T-cell (primary cell): ENCODE data around the gene DCC. TPM values are rescaled to one million over a fixed set of nuclear protein-coding genes. Genes with fewer than 3 reads are reported as not detected.

Experiments used
- ATAC-seq, 4 experiments: fragments of 200-7000 bp in 3 of 4; fragments of 150-1000 bp in 1 of 4; cut with Tn5 transposase; replicated peaks in 1 of 4; 1 replicate in 3 of 4; 2 replicates in 1 of 4; pipeline ENCODE4 v1.10.0; 2021; ENCODE audit warnings: moderate library complexity in 3 of 4, mild to moderate bottlenecking in 2 of 4, moderate number of reproducible peaks in 1 of 4
- CTCF ChIA-PET, 2 donors: fragments of 300-600 bp; sonication (Branson Sonifier 250); formaldehyde crosslinking; loops; one replicate each; lab custom pipeline; 2022; ENCODE audit warnings: antibody characterized with exemption in 2 of 2; lab: Charles Lee
- POLR2A ChIA-PET, 2 donors: fragments of 300-600 bp; sonication (Branson Sonifier 250); formaldehyde crosslinking; loops; one replicate each; lab custom pipeline; 2022; ENCODE audit warnings: antibody characterized with exemption in 2 of 2; lab: Charles Lee
- DNase-seq, 35 experiments: peaks; one replicate each; pipeline versions ENCODE4 v3.0.0 to v3.0.0-alpha.2; 2013 to 2023
- H3K27ac ChIP-seq: one replicate; pipeline ENCODE4 v1.5.1; 2013; ENCODE audit warnings: low read length
- H3K27me3 ChIP-seq, 2 experiments: replicated peaks in 1 of 2; 1 replicate in 1 of 2; 2 replicates in 1 of 2; pipeline versions ENCODE4 v1.6.1 to v1.7.0; 2013; ENCODE audit warnings: low read length in 1 of 2, mixed read lengths in 1 of 2; ENCODE audit not compliant: control insufficient read depth in 2 of 2, insufficient read depth in 2 of 2; ENCODE audit errors: extremely low read depth in 1 of 2
- H3K36me3 ChIP-seq, 2 donors: 1 replicate in 1 of 2; 2 replicates in 1 of 2; pipeline versions ENCODE4 v1.6.1 to v1.7.0; 2013; ENCODE audit warnings: low read length in 1 of 2; ENCODE audit not compliant: control insufficient read depth in 2 of 2, insufficient read depth in 1 of 2; ENCODE audit errors: extremely low read depth in 1 of 2
- H3K4me1 ChIP-seq, 2 experiments: 1 replicate in 1 of 2; 2 replicates in 1 of 2; pipeline versions ENCODE4 v1.6.1 to v1.7.0; 2013; ENCODE audit warnings: low read length in 2 of 2, mixed read lengths in 1 of 2; ENCODE audit not compliant: insufficient read depth in 2 of 2, control insufficient read depth in 1 of 2; ENCODE audit errors: extremely low read depth in 1 of 2
- H3K4me3 ChIP-seq, 2 donors: 1 replicate in 1 of 2; 2 replicates in 1 of 2; pipeline versions ENCODE4 v1.5.1 to v1.7.0; 2013; ENCODE audit warnings: mild to moderate bottlenecking in 2 of 2, low read length in 1 of 2, moderate library complexity in 1 of 2; ENCODE audit not compliant: control insufficient read depth in 1 of 2; ENCODE audit errors: extremely low read depth in 1 of 2
- H3K9me3 ChIP-seq: 2 replicates; pipeline ENCODE4 v1.7.0; 2013
- H3K27ac Mint-ChIP-seq, 2 donors: one replicate each; pipeline ENCODE4 v1.8.0; 2020 to 2021; ENCODE audit warnings: mild to moderate bottlenecking in 2 of 2, mixed read lengths in 2 of 2
- H3K27me3 Mint-ChIP-seq, 2 donors: one replicate each; pipeline ENCODE4 v1.8.0; 2021 to 2022; ENCODE audit warnings: mixed read lengths in 2 of 2
- H3K36me3 Mint-ChIP-seq: one replicate; pipeline ENCODE4 v1.8.0; 2021; ENCODE audit warnings: mixed read lengths
- H3K4me1 Mint-ChIP-seq, 3 donors: one replicate each; pipeline ENCODE4 v1.8.0; 2020 to 2022; ENCODE audit warnings: mixed read lengths in 3 of 3, mild to moderate bottlenecking in 1 of 3
- H3K4me3 Mint-ChIP-seq, 3 donors: one replicate each; pipeline ENCODE4 v1.8.0; 2020 to 2022; ENCODE audit warnings: mild to moderate bottlenecking in 3 of 3, mixed read lengths in 3 of 3, moderate library complexity in 3 of 3
- H3K9me3 Mint-ChIP-seq, 3 donors: one replicate each; pipeline ENCODE4 v1.8.0; 2020 to 2022; ENCODE audit warnings: mixed read lengths in 3 of 3
- WGBS: methylation state at CpG from one replicate; pipeline ENCODE4 v1.1.5; 2013; ENCODE audit warnings: missing lambda C conversion rate; ENCODE audit not compliant: insufficient coverage; 5-methylcytosine and 5-hydroxymethylcytosine counted together
- total RNA-seq, 35 experiments: library from RNA in 6 of 35; stranded (reverse) in 6 of 35; fragments of 120-200 nt in 1 of 35; gene quantifications; one replicate each; pipeline versions ENCODE4 v1.2.1 to v1.2.4 and lab custom pipeline; 2013 to 2026

DCC gene
- total RNA-seq, 5 donors from 2014 or later (not counting 1 experiment from before 2014, with no cell fraction given): not detected

GRCh38 chr18:52343731-52344340 is 3.8 kb downstream of the DCC start:
- H3K27ac Mint-ChIP-seq: no peak overlapping the region
- POLR2A ChIA-PET: no interaction called here

GRCh38 chr18:52344881-52345280 is 4.9 kb downstream of the DCC start:
- no peak overlapping the region for H3K4me3 Mint-ChIP-seq
- Histone ChIP-seq H3K4me3 (no peak overlapping the region), H3K4me1 (no peaks in the 10 kb centered on the region), H3K9me3 (no peaks in the 10 kb centered on the region), H3K27ac (no peak overlapping the region), H3K36me3 (no peaks in the 10 kb centered on the region), H3K27me3 (peaks cover 3 to 23% of the 10 kb centered on the region in 2 experiments)
- DNase-seq: no peak
- peaks cover 0 to 6% (median 0%) of the 10 kb centered on the region in 3 donors for H3K4me1 Mint-ChIP-seq
- peaks cover 0 to 3% (median 2%) of the 10 kb centered on the region in 3 donors for H3K9me3 Mint-ChIP-seq
- H3K27me3 Mint-ChIP-seq: peaks cover 21 to 23% of the 10 kb centered on the region in 2 donors
- POLR2A ChIA-PET: no interaction called here
- no peak overlapping the region for H3K27ac Mint-ChIP-seq
- CTCF ChIA-PET: no interaction called here
- H3K36me3 Mint-ChIP-seq: no peaks in the 10 kb centered on the region
- ATAC-seq: no peak

More at GRCh38 chr18:52343731-52344340, 3.8 kb downstream of the DCC start:
- peaks cover 30 to 31% of the 10 kb centered on the region in 2 donors for H3K27me3 Mint-ChIP-seq
- ATAC-seq: no peak
- CTCF ChIA-PET: no interaction called here
- H3K4me1 ChIP-seq: no peaks in the 10 kb centered on the region
- no peak overlapping the region for H3K4me3 ChIP-seq
- no peak overlapping the region for H3K4me3 Mint-ChIP-seq
- no peaks in the 10 kb centered on the region for H3K36me3 ChIP-seq
- DNase-seq: no peak
- peaks cover 0 to 7% (median 3%) of the 10 kb centered on the region in 3 donors for H3K9me3 Mint-ChIP-seq
- peaks cover 0 to 6% (median 0%) of the 10 kb centered on the region in 3 donors for H3K4me1 Mint-ChIP-seq
- H3K9me3 ChIP-seq: no peaks in the 10 kb centered on the region
- WGBS: no CpG with 5 or more reads among the region's 6 CpGs
- H3K36me3 Mint-ChIP-seq: no peaks in the 10 kb centered on the region
- H3K27me3 ChIP-seq: peaks cover 6 to 26% of the 10 kb centered on the region in 2 experiments
- no peak overlapping the region for H3K27ac ChIP-seq

GRCh38 chr18:52345428-52345827 is 5.4 kb downstream of the DCC start:
- H3K9me3 ChIP-seq: no peaks in the 10 kb centered on the region
- Mint-ChIP-seq H3K4me1 (peaks cover 0 to 6% (median 0%) of the 10 kb centered on the region in 3 donors), H3K36me3 (no peaks in the 10 kb centered on the region), H3K9me3 (peaks cover 0 to 3% (median 2%) of the 10 kb centered on the region in 3 donors), H3K27me3 (peaks cover 16 to 18% of the 10 kb centered on the region in 2 donors), H3K27ac (no peak overlapping the region), H3K4me3 (no peak overlapping the region)
- no peaks in the 10 kb centered on the region for H3K36me3 ChIP-seq
- H3K27me3 ChIP-seq: peaks cover 0 to 18% of the 10 kb centered on the region in 2 experiments
- 69% methylated on average over 3 of the region's 4 CpGs for WGBS
- H3K4me1 ChIP-seq: no peaks in the 10 kb centered on the region
- DNase-seq (no peak), ATAC-seq (no peak)
- POLR2A ChIA-PET: no interaction called here
- CTCF ChIA-PET: interaction anchor here in 1 of 2 donors (0.6 kb wide), 1 partner anchor 1501 kb away, joined by 5 read pairs; no protein-coding TSS in a partner anchor
- H3K27ac ChIP-seq: no peak overlapping the region
- no peak overlapping the region for H3K4me3 ChIP-seq

- no peak overlapping the region for H3K27ac Mint-ChIP-seq
- H3K9me3 ChIP-seq: no peaks in the 10 kb centered on the region
- WGBS: no CpG with 5 or more reads among the region's 3 CpGs
Measured at GRCh38 chr18:52348209-52348608, 8.2 kb downstream of the DCC start.

GRCh38 chr18:52349498-52349897 is 9.5 kb downstream of the DCC start:
- Histone ChIP-seq H3K4me3 (no peak overlapping the region), H3K4me1 (no peaks in the 10 kb centered on the region), H3K9me3 (no peaks in the 10 kb centered on the region), H3K27ac (no peak overlapping the region), H3K27me3 (no peaks in the 10 kb centered on the region), H3K36me3 (no peaks in the 10 kb centered on the region)
- Mint-ChIP-seq H3K27ac (no peak overlapping the region), H3K27me3 (peaks cover 0 to 3% of the 10 kb centered on the region in 2 donors), H3K36me3 (no peaks in the 10 kb centered on the region), H3K4me1 (no peaks in the 10 kb centered on the region), H3K4me3 (no peak overlapping the region), H3K9me3 (peaks cover 2 to 4% (median 3%) of the 10 kb centered on the region in 3 donors)
- CTCF ChIA-PET: interaction anchor here in 1 of 2 donors (0.6 kb wide), 1 partner anchor 15 kb away, joined by 5 read pairs; no protein-coding TSS in a partner anchor
- POLR2A ChIA-PET: no interaction called here
- WGBS: 60% methylated on average over 1 of the region's 2 CpGs
- DNase-seq: no peak
- no peak for ATAC-seq

More at GRCh38 chr18:52348209-52348608, 8.2 kb downstream of the DCC start:
- no peaks in the 10 kb centered on the region for H3K36me3 ChIP-seq
- no peaks in the 10 kb centered on the region for H3K27me3 ChIP-seq
- no peak overlapping the region for H3K4me3 Mint-ChIP-seq
- H3K9me3 Mint-ChIP-seq: peaks cover 2 to 4% (median 3%) of the 10 kb centered on the region in 3 donors
- POLR2A ChIA-PET: no interaction called here
- CTCF ChIA-PET: no interaction called here
- no peaks in the 10 kb centered on the region for H3K36me3 Mint-ChIP-seq
- no peaks in the 10 kb centered on the region for H3K4me1 Mint-ChIP-seq
- no peaks in the 10 kb centered on the region for H3K4me1 ChIP-seq
- no peak overlapping the region for H3K27ac ChIP-seq
- ATAC-seq (no peak), DNase-seq (no peak)
- no peak overlapping the region for H3K4me3 ChIP-seq
- peaks cover 0 to 3% of the 10 kb centered on the region in 2 donors for H3K27me3 Mint-ChIP-seq

GRCh38 chr18:52352920-52353319 is 12.9 kb downstream of the DCC start:
- peaks cover 3 to 4% (median 3%) of the 10 kb centered on the region in 3 donors for H3K9me3 Mint-ChIP-seq
- H3K4me1 Mint-ChIP-seq: no peaks in the 10 kb centered on the region
- DNase-seq: no peak
- Histone ChIP-seq H3K9me3 (no peaks in the 10 kb centered on the region), H3K27me3 (no peaks in the 10 kb centered on the region), H3K4me1 (no peaks in the 10 kb centered on the region), H3K36me3 (no peaks in the 10 kb centered on the region), H3K27ac (no peak overlapping the region), H3K4me3 (no peak overlapping the region)
- 67% methylated on average over 3 of the region's 3 CpGs for WGBS
- H3K27me3 Mint-ChIP-seq: no peaks in the 10 kb centered on the region
- no peak overlapping the region for H3K4me3 Mint-ChIP-seq
- ATAC-seq: no peak
- POLR2A ChIA-PET: no interaction called here
- CTCF ChIA-PET: no interaction called here
- no peak overlapping the region for H3K27ac Mint-ChIP-seq
- no peaks in the 10 kb centered on the region for H3K36me3 Mint-ChIP-seq
